ENCODE measurements around the gene OR52N1.

Gene OR52N1

DNA sequence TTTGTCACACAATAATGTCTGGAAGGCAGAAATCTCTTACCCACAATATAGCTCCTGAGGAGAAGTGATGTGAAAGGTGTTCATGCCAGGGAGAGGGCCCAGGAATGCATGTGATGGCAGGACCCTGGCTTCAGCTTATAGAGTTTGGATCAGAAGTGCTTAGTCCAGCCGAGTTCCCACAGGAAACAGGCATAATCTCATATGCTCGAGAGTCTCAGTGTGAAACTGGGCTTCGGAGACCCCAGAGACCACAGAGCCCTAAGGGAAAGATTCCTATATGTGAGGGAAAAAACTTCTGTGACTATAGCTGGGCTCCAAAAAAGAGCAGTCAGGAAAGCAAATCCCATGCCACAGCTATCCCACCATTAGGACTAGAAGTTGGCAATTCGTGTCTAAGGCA lies 7.8 kb downstream of the OR52N1 start, which contains the start of gene OR52N5:
TSS of gene OR52N5 (minus strand) at position 101 of the 400 bp plus-strand sequence. CDS start 4,721 bp downstream, outside the sequence.
- POLR2A ChIA-PET = no interaction called here

DNA sequence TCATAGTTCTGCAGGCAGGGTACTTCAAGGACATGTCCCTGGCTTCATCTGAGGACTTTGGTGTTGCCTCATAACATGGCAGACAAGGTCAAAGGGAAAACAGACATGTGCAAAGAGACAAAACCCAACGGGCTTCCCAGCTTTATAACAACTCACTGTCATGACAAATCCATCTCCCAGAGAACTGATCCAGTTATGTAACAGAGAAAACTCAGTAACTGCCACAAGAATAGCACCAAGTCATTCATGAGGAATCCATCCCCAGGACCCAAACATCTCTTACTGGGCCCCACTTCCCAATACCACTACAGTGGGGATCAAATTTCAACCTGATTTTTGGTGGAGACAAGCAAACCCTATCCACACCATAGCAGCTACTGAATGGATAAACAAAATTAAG lies 24.0 kb downstream of the OR52N1 start:
- CTCF ChIA-PET = no interaction called here
- POLR2A ChIA-PET = no interaction called here
- no peak for DNase-seq (ENCODE audit: extremely low spot score)
- TF ChIP-seq ZNF384 (IDR thresholded peaks at IDR 0.05) (no peak), ELF4 (IDR thresholded peaks at IDR 0.05) (no peak), LEF1 (IDR thresholded peaks at IDR 0.05; ENCODE audit: borderline replicate concordance) (no peak), TARDBP (IDR thresholded peaks at IDR 0.05) (no peak)
- TF ChIP-seq, protein P1, sequence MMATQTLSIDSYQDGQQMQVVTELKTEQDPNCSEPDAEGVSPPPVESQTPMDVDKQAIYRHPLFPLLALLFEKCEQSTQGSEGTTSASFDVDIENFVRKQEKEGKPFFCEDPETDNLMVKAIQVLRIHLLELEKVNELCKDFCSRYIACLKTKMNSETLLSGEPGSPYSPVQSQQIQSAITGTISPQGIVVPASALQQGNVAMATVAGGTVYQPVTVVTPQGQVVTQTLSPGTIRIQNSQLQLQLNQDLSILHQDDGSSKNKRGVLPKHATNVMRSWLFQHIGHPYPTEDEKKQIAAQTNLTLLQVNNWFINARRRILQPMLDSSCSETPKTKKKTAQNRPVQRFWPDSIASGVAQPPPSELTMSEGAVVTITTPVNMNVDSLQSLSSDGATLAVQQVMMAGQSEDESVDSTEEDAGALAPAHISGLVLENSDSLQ (IDR thresholded peaks at IDR 0.05) = no peak

More for the DNA sequence above, 7.8 kb downstream of the OR52N1 start, which contains the start of gene OR52N5:
- no peak for DNase-seq (ENCODE audit: extremely low spot score)
- CTCF ChIA-PET = no interaction called here
- TF ChIP-seq LEF1 (IDR thresholded peaks at IDR 0.05; ENCODE audit: borderline replicate concordance) (no peak), FOXM1 (IDR thresholded peaks at IDR 0.05; ENCODE audit: borderline replicate concordance) (no peak), FOXK2 (IDR thresholded peaks at IDR 0.05) (no peak), CTBP1 (IDR thresholded peaks at IDR 0.05; ENCODE audit: borderline replicate concordance) (no peak)

DNA sequence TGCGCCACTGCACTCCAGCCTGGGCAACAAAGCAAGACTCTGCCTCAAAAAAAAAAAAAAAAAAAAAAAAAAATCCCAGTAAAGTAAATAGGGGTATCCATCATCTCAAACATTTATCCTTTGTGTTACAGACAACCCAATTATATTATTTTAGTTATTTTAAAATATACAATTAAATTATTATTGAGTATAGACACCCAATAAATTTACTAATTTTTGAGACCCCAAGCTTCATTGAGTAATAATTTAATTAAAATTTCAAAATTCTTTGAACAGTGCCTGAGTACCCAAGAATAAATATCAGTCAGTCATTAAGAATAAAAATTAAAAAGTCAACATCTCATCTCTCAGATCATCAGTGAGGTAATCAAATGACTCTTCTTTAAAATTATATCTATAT lies 37.1 kb downstream of the OR52N1 start, which contains the start of gene OR52N4:
TSS of gene OR52N4 (plus strand) at position 301 of the 400 bp plus-strand sequence. CDS start 498 bp downstream, outside the sequence.
- TF ChIP-seq FOXM1 (IDR thresholded peaks at IDR 0.05; ENCODE audit: borderline replicate concordance) (no peak), L3MBTL2 (conservative IDR thresholded peaks at IDR 0.05) (no peak), HDGF (IDR thresholded peaks at IDR 0.05; ENCODE audit: borderline replicate concordance) (no peak), BHLHE40 (IDR thresholded peaks at IDR 0.05; ENCODE audit: borderline replicate concordance) (no peak), ZNF384 (IDR thresholded peaks at IDR 0.05) (no peak), FOXK2 (IDR thresholded peaks at IDR 0.05) (no peak), TARDBP (IDR thresholded peaks at IDR 0.05) (no peak), SUZ12 (IDR thresholded peaks at IDR 0.05) (no peak), ARNT (IDR thresholded peaks at IDR 0.05) (no peak), LEF1 (IDR thresholded peaks at IDR 0.05; ENCODE audit: borderline replicate concordance) (no peak), ELF4 (IDR thresholded peaks at IDR 0.05) (no peak), NFRKB (IDR thresholded peaks at IDR 0.05) (no peak)
- TF ChIP-seq, protein P1 (IDR thresholded peaks at IDR 0.05) = no peak
- ChIA-PET POLR2A (no interaction called here), CTCF (no interaction called here)
- no peak for DNase-seq (ENCODE audit: extremely low spot score)

DNA sequence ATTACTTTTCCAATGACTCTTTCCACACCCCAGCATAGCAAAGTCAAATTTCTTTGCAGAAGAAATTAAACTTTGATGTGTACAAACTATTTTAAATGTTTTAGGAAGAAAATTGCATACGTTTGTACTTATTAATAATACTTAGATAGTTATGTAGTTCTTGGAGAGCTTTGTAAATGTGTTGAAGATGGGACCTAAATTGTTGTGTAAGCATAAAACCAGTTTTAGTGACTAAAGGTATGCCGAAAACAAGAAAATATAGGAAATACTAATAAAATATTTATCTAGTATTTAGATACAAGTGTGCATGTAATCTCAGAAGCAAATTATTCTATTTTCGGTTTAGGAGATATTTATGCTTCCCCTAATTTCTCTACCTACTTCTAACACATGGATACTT lies 41.2 kb downstream of the OR52N1 start:
- TF ChIP-seq SP1 (IDR thresholded peaks at IDR 0.05) (no peak), FOXM1 (IDR thresholded peaks at IDR 0.05; ENCODE audit: borderline replicate concordance) (no peak), BHLHE40 (IDR thresholded peaks at IDR 0.05; ENCODE audit: borderline replicate concordance) (no peak), FOXA1 (IDR thresholded peaks at IDR 0.05) (no peak), SUZ12 (IDR thresholded peaks at IDR 0.05) (no peak), HDGF (IDR thresholded peaks at IDR 0.05; ENCODE audit: borderline replicate concordance) (no peak), FOXK2 (IDR thresholded peaks at IDR 0.05) (no peak), ELF4 (IDR thresholded peaks at IDR 0.05) (no peak), TARDBP (IDR thresholded peaks at IDR 0.05) (no peak), ZNF384 (IDR thresholded peaks at IDR 0.05) (no peak), L3MBTL2 (conservative IDR thresholded peaks at IDR 0.05) (no peak), CTBP1 (IDR thresholded peaks at IDR 0.05; ENCODE audit: borderline replicate concordance) (no peak), ARNT (IDR thresholded peaks at IDR 0.05) (no peak), NFRKB (IDR thresholded peaks at IDR 0.05) (no peak), LEF1 (IDR thresholded peaks at IDR 0.05; ENCODE audit: borderline replicate concordance) (no peak)
- TF ChIP-seq, protein P1 (IDR thresholded peaks at IDR 0.05) = no peak
- CTCF ChIA-PET = no interaction called here
- POLR2A ChIA-PET = no interaction called here
- no peak for DNase-seq (ENCODE audit: extremely low spot score)

DNA sequence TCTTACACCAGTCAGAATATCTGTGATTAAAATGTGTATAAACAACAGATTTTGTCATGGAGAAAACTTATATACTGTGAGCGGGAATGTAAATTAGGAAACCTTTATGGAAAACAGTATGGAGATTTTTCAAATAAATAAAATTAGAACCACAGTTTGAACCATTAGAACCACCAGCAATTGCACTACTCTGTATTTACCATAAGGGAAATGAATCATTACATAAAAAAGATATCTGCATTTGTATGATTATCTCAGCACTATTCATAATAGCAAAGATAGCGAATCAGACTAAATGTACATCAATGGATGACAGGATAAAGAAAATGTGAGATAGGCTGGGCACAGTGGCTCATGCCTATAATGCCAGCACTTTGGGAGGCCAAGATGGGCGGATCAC lies 44.5 kb downstream of the OR52N1 start:
- ChIA-PET CTCF (no interaction called here), POLR2A (no interaction called here)
- TF ChIP-seq, protein P1 (IDR thresholded peaks at IDR 0.05) = no peak
- TF ChIP-seq SUZ12 (IDR thresholded peaks at IDR 0.05) (no peak), ARNT (IDR thresholded peaks at IDR 0.05) (no peak), FOXA1 (IDR thresholded peaks at IDR 0.05) (no peak), ZNF384 (IDR thresholded peaks at IDR 0.05) (no peak), HDGF (IDR thresholded peaks at IDR 0.05; ENCODE audit: borderline replicate concordance) (no peak), CTBP1 (IDR thresholded peaks at IDR 0.05; ENCODE audit: borderline replicate concordance) (no peak), TARDBP (IDR thresholded peaks at IDR 0.05) (no peak), ELF4 (IDR thresholded peaks at IDR 0.05) (no peak), L3MBTL2 (conservative IDR thresholded peaks at IDR 0.05) (no peak), FOXM1 (IDR thresholded peaks at IDR 0.05; ENCODE audit: borderline replicate concordance) (no peak)
- no peak for DNase-seq (ENCODE audit: extremely low spot score)

DNA sequence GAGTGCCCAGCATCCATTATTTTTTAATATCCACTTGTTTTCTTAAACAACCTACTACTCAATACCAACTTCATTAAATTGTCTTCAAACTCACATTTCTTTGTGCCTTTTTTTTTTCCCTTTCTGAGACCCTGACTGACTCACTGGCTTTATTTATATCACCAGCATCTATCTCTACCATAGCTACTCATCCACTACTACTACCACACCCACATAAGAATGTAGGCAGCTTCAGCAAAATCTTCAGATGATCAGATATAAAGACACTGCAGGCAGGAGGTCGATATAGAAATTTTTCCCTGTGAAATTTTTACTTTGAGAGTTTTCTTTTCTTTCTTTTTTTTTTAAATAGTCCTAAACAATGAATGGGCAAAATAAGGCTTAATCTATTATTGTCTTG lies 52.6 kb downstream of the OR52N1 start:
- CTCF ChIA-PET = no interaction called here
- DNase-seq (ENCODE audit: extremely low spot score) = no peak

More for the DNA sequence above, 52.6 kb downstream of the OR52N1 start:
- TF ChIP-seq ELF4 (IDR thresholded peaks at IDR 0.05) = no peak
- no peak for TF ChIP-seq FOXK2 (IDR thresholded peaks at IDR 0.05)
- TF ChIP-seq ARNT (IDR thresholded peaks at IDR 0.05) = no peak
- no peak for TF ChIP-seq L3MBTL2 (conservative IDR thresholded peaks at IDR 0.05)
- POLR2A ChIA-PET = no interaction called here
